H1 (cell line): ENCODE results near the gene ALPP. TPM values are rescaled to one million over a fixed set of nuclear protein-coding genes. Genes with fewer than 3 reads are reported as not detected.
A peak's percentile ranks its signal among the peaks of the same experiment; 100 is the strongest.
"Not testable (repeated sequence)": the region's sequence is repeated elsewhere in the genome, so short reads cannot be mapped to it uniquely, and the experiment has no call there.

Experiments
- CTCF ChIA-PET: fragments of 300-600 bp; sonication (Branson Sonifier 250); formaldehyde crosslinking; loops from one replicate; lab custom pipeline; 2021; ENCODE audit not compliant: partially characterized antibody; lab: Charles Lee
- POLR2A ChIA-PET: fragments of 300-600 bp; sonication (Branson Sonifier 250); formaldehyde crosslinking; loops from one replicate; lab custom pipeline; 2021; ENCODE audit warnings: inconsistent platforms; ENCODE audit not compliant: partially characterized antibody; lab: Charles Lee
- DNase-seq, 2 experiments: peaks; one replicate each; pipeline versions ENCODE4 v3.0.0 to v3.0.0-alpha.2; 2010 to 2022; ENCODE audit warnings: low spot score in 2 of 2, low read depth in 1 of 2, mixed read lengths in 1 of 2
- FAIRE-seq: peaks from 2 replicates; lab custom pipeline; 2011; peaks lifted over from hg19 to GRCh38; lab: Jason Lieb, UNC
- H2AFZ ChIP-seq: 2 replicates; pipeline ENCODE4 v1.8.1; 2012; ENCODE audit warnings: low read length, inconsistent platforms
- H2AK5ac ChIP-seq: 2 replicates; pipeline ENCODE4 v1.6.1; 2013; ENCODE audit warnings: low read depth, low read length
- H2BK120ac ChIP-seq: replicated peaks from 2 replicates; pipeline ENCODE3; 2013; ENCODE audit warnings: low read depth, low read length, inconsistent platforms
- H2BK12ac ChIP-seq: 2 replicates; pipeline ENCODE4 v1.6.1; 2013; ENCODE audit warnings: low read depth, low read length
- H2BK15ac ChIP-seq: 2 replicates; pipeline ENCODE4 v1.6.1; 2013; ENCODE audit warnings: low read length
- H2BK20ac ChIP-seq: 2 replicates; pipeline ENCODE4 v1.6.1; 2013; ENCODE audit warnings: low read length
- H2BK5ac ChIP-seq: 2 replicates; pipeline ENCODE4 v1.6.1; 2013; ENCODE audit warnings: low read depth, low read length
- H3K14ac ChIP-seq: 2 replicates; pipeline ENCODE4 v1.6.1; 2013; ENCODE audit warnings: inconsistent platforms; ENCODE audit not compliant: insufficient read length
- H3K18ac ChIP-seq: 2 replicates; pipeline ENCODE4 v1.6.1; 2013; ENCODE audit warnings: low read length; ENCODE audit errors: extremely low read depth
- H3K23ac ChIP-seq: 2 replicates; pipeline ENCODE4 v1.6.1; 2013; ENCODE audit warnings: inconsistent platforms; ENCODE audit not compliant: insufficient read length
- H3K23me2 ChIP-seq: 2 replicates; pipeline ENCODE4 v1.6.1; 2013; ENCODE audit warnings: low read depth, low read length
- H3K27ac ChIP-seq: 2 replicates; pipeline ENCODE4 v1.6.1; 2011; ENCODE audit warnings: low read depth, low read length, inconsistent platforms
- H3K27me3 ChIP-seq, 4 experiments: replicated peaks in 1 of 4; 1 replicate in 1 of 4; 2 replicates in 3 of 4; pipeline versions ENCODE4 v1.6.1 to v1.8.1; 2011 to 2013; ENCODE audit warnings: low read length in 3 of 4, mild to moderate bottlenecking in 3 of 4, inconsistent platforms in 2 of 4, mixed read lengths in 2 of 4, moderate library complexity in 1 of 4; ENCODE audit not compliant: control insufficient read depth in 3 of 4, insufficient read depth in 3 of 4; ENCODE audit errors: extremely low read depth in 1 of 4
- H3K36me3 ChIP-seq, 4 experiments: 2 replicates each; pipeline versions ENCODE4 v1.6.1 to v1.8.1; 2011 to 2013; ENCODE audit warnings: mild to moderate bottlenecking in 4 of 4, low read length in 3 of 4, moderate library complexity in 2 of 4, control low read depth in 1 of 4, inconsistent platforms in 1 of 4; ENCODE audit not compliant: insufficient read depth in 4 of 4, control insufficient read depth in 2 of 4
- H3K4ac ChIP-seq: replicated peaks from 2 replicates; pipeline ENCODE3; 2013; ENCODE audit warnings: low read length, low read depth, mixed read lengths, inconsistent platforms; ENCODE audit not compliant: insufficient read length
- H3K4me1 ChIP-seq, 4 experiments: replicated peaks in 1 of 4; 1 replicate in 1 of 4; 2 replicates in 3 of 4; pipeline versions ENCODE4 v1.6.1 to v1.8.1; 2011 to 2013; ENCODE audit warnings: low read length in 3 of 4, inconsistent platforms in 2 of 4, mixed read lengths in 1 of 4; ENCODE audit not compliant: insufficient read depth in 4 of 4, control insufficient read depth in 3 of 4
- H3K4me2 ChIP-seq, 2 experiments: 2 replicates each; pipeline versions ENCODE4 v1.6.1 to v1.8.1; 2011 to 2013; ENCODE audit warnings: low read depth in 2 of 2, low read length in 2 of 2, control low read depth in 1 of 2, inconsistent platforms in 1 of 2, mild to moderate bottlenecking in 1 of 2; ENCODE audit not compliant: insufficient read depth in 1 of 2
- H3K4me3 ChIP-seq, 4 experiments: fragments of 200-600, 300-600 bp in 1 of 4; sonication (generic), shearing (Covaris generic), sonication (Bioruptor Twin) in 1 of 4; 2 replicates each; pipeline versions ENCODE4 v1.5.1 to v1.8.1; 2011 to 2016; ENCODE audit warnings: low read length in 4 of 4, low read depth in 3 of 4, control low read depth in 2 of 4, inconsistent platforms in 2 of 4, mild to moderate bottlenecking in 2 of 4, mixed read lengths in 1 of 4, moderate library complexity in 1 of 4; ENCODE audit not compliant: insufficient read depth in 2 of 4; ENCODE audit errors: extremely low read depth in 1 of 4
- H3K56ac ChIP-seq: replicated peaks from 2 replicates; pipeline ENCODE3; 2013; ENCODE audit warnings: low read depth, mild to moderate bottlenecking, mixed read lengths, low read length, inconsistent platforms; ENCODE audit not compliant: insufficient read length
- H3K79me1 ChIP-seq: 2 replicates; pipeline ENCODE4 v1.6.1; 2013; ENCODE audit warnings: low read depth, low read length, control low read depth
- H3K79me2 ChIP-seq, 2 experiments: 2 replicates each; pipeline versions ENCODE4 v1.6.1 to v1.8.1; 2012 to 2013; ENCODE audit warnings: low read length in 2 of 2, mild to moderate bottlenecking in 2 of 2, inconsistent platforms in 1 of 2; ENCODE audit not compliant: insufficient read depth in 2 of 2, control insufficient read depth in 1 of 2
- H3K9ac ChIP-seq, 4 experiments: replicated peaks in 1 of 4; 1 replicate in 1 of 4; 2 replicates in 3 of 4; pipeline versions ENCODE4 v1.6.1 to v1.8.1; 2011 to 2013; ENCODE audit warnings: low read depth in 3 of 4, low read length in 3 of 4, control low read depth in 2 of 4, mild to moderate bottlenecking in 2 of 4, moderate library complexity in 2 of 4, inconsistent platforms in 1 of 4; ENCODE audit errors: extremely low read depth in 1 of 4
- H3K9me3 ChIP-seq, 2 experiments: 2 replicates each; pipeline versions ENCODE4 v1.6.1 to v1.8.1; 2012 to 2013; ENCODE audit warnings: mild to moderate bottlenecking in 2 of 2, moderate library complexity in 2 of 2, control low read depth in 1 of 2, inconsistent platforms in 1 of 2, low read depth in 1 of 2, low read length in 1 of 2, mixed read lengths in 1 of 2; ENCODE audit not compliant: insufficient read depth in 2 of 2
- H4K20me1 ChIP-seq, 2 experiments: replicated peaks in 1 of 2; 2 replicates each; pipeline versions ENCODE3 to v1.8.1; 2011 to 2013; ENCODE audit warnings: inconsistent platforms in 2 of 2, low read length in 2 of 2, mild to moderate bottlenecking in 1 of 2; ENCODE audit not compliant: insufficient read depth in 2 of 2, control insufficient read depth in 1 of 2
- H4K5ac ChIP-seq: 2 replicates; pipeline ENCODE4 v1.6.1; 2013; ENCODE audit warnings: low read length, low read depth, mixed read lengths, inconsistent platforms; ENCODE audit not compliant: insufficient read length
- H4K8ac ChIP-seq: 2 replicates; pipeline ENCODE4 v1.8.0; 2013; ENCODE audit warnings: mild to moderate bottlenecking, moderate library complexity, low read length, inconsistent platforms; ENCODE audit not compliant: insufficient read depth; ENCODE audit errors: extremely low read depth
- H4K91ac ChIP-seq: replicated peaks from 2 replicates; pipeline ENCODE3; 2013; ENCODE audit warnings: low read length, mixed read lengths, inconsistent platforms; ENCODE audit not compliant: insufficient read length
- CTCF ChIP-seq, 3 experiments: IDR thresholded peaks; 1 replicate in 2 of 3; 2 replicates in 1 of 3; pipeline versions ENCODE4 v1.5.1 to v1.6.1; 2011; ENCODE audit warnings: low read length in 3 of 3, mild to moderate bottlenecking in 3 of 3, inconsistent platforms in 2 of 3, low read depth in 1 of 3, moderate library complexity in 1 of 3; ENCODE audit not compliant: insufficient read depth in 1 of 3; ENCODE audit errors: control extremely low read depth in 1 of 3
- WGBS, 2 experiments: shearing (Covaris generic) in 1 of 2; methylation state at CpG; one replicate each; pipeline versions ENCODE4 v1.1.6 to v1.1.7; 2013 to 2015; ENCODE audit warnings: low lambda C conversion rate in 2 of 2, mixed read lengths in 2 of 2, inconsistent platforms in 1 of 2, low coverage in 1 of 2, missing lambda C conversion rate in 1 of 2; ENCODE audit not compliant: insufficient replicate concordance in 2 of 2, insufficient coverage in 1 of 2, insufficient read length in 1 of 2; ENCODE audit errors: extremely low coverage in 1 of 2, missing lambda C conversion rate in 1 of 2; 5-methylcytosine and 5-hydroxymethylcytosine counted together
- polyA plus RNA-seq, 7 experiments: library from polyadenylated mRNA; depleted of rRNA in 3 of 7; stranded (reverse) in 5 of 7; unstranded in 2 of 7; fragments of >200 nt in 5 of 7; fragments of 200-250 nt in 2 of 7; gene quantifications; 1 replicate in 5 of 7; 2 replicates in 1 of 7; 4 replicates in 1 of 7; pipeline versions ENCODE4 v1.2.1 to v1.2.3, GENCODE V29; 2011 to 2013; ENCODE audit warnings: missing spikeins in 2 of 7, mixed read lengths in 2 of 7
- total RNA-seq: library from RNA; stranded (reverse); fragmentation: NEBNext Ultra II Directional; extraction: Animal tissue kit (Norgen Biotek cat#: 25700); gene quantifications from 2 replicates; pipeline ENCODE4 v1.2.1, GENCODE V29; 2021

ALPP gene
- total and polyA plus RNA-seq, 2 of the 8 experiments (the other 6 are each of a cell fraction or from before 2014, with no cell fraction given), result 0.15 TPM

- 50% methylated on average over 1 of the region's 12 CpGs; no CpG with 5 or more reads in 1 of the 2 experiments for WGBS, 2 experiments
- not testable (repeated sequence) for FAIRE-seq, H3K27ac ChIP-seq, DNase-seq, H4K8ac ChIP-seq, H3K56ac ChIP-seq, H3K4me2 ChIP-seq, H3K79me1 ChIP-seq, H3K9me3 ChIP-seq, H2BK120ac ChIP-seq, H2AFZ ChIP-seq, H2BK5ac ChIP-seq, H3K9ac ChIP-seq, H2BK15ac ChIP-seq, H3K4ac ChIP-seq, H3K27me3 ChIP-seq, H2AK5ac ChIP-seq, H4K20me1 ChIP-seq, H3K14ac ChIP-seq, H3K23ac ChIP-seq, H2BK20ac ChIP-seq, H4K91ac ChIP-seq, H3K23me2 ChIP-seq, H3K79me2 ChIP-seq, H3K4me3 ChIP-seq, H4K5ac ChIP-seq, H3K36me3 ChIP-seq
- Histone ChIP-seq H2BK12ac (peak overlapping the region; percentile 87; the same call in 1 of the 2 replicates), H3K4me1 (peaks cover 0 to 25% (median 6%) of the 10 kb centered on the region in 4 experiments; a peak in 6 of 7 replicates), H3K18ac (peak overlapping the region; percentile 71; the same call in 1 of the 2 replicates)
- peak in 1 of 3 experiments; percentile 0; a peak in 1 of 4 replicates for TF ChIP-seq CTCF (IDR thresholded peaks at IDR 0.05; ENCODE audit: control extremely low read depth in 1 of 3, insufficient read depth in 1 of 3, low read depth in 1 of 3, low read length in 3 of 3)
- POLR2A ChIA-PET, result interaction anchor here (1.0 to 1.2 kb wide), 2 partner anchors 43 to 445 kb away, joined by 3 to 4 read pairs; no protein-coding TSS in a partner anchor
- CTCF ChIA-PET, result interaction anchor here (0.9 to 9.5 kb wide), 10 partner anchors 6 to 470 kb away, joined by 3 to 100 read pairs (median 74); partner anchors contain the start of gene ALPP
These were observed 8.5 kb upstream of the ALPP start for GRCh38 chr2:232370007-232370406.
